HG02678 (cell line): ENCODE data around the gene BDNF.

ENCODE experiments used
- ATAC-seq: cut with Tn5 transposase; IDR thresholded peaks from one replicate; pipeline ENCODE4 v1.9.1; 2021; ENCODE audit warnings: mild to moderate bottlenecking, moderate library complexity; ENCODE audit not compliant: unreplicated experiment

BDNF gene

GRCh38 chr11:27626938-27627586, 73.2 kb downstream of the BDNF start:
- ATAC-seq = no peak

DNA sequence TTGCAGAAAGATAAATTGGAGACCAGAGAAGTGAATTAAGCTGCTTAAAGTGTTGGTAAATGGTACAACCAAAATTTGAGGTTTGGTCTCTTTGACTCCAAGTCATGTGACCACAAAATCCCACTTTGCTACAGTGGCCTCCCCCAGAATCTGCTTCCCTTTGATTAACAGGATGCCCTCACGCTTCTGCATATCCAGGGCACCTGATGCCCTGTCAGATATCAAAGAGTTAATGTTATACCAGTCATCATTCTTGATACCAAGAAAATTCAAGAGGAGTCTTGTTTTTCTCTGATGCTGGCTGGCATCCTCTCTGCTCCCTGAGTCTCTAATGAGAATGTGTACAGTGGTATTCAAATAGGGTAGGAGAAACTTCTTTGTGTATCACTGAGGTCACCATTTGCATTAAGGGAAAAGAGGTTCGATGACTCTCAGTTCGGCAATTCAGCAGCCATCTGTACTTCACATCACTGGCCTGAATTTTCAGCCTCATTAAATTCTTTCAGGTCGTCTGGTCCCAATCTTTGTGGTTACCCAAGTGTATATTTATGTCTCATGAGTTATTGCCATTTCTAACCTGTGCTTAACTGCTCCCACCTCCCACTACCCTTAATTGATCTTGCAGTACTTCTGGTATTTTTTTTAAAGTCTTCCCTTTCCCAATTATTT, 73.9 kb downstream of the BDNF start:
- no peak for ATAC-seq

- no peak for ATAC-seq
Measured at GRCh38 chr11:27625347-27625912, 74.8 kb downstream of the BDNF start.

DNA sequence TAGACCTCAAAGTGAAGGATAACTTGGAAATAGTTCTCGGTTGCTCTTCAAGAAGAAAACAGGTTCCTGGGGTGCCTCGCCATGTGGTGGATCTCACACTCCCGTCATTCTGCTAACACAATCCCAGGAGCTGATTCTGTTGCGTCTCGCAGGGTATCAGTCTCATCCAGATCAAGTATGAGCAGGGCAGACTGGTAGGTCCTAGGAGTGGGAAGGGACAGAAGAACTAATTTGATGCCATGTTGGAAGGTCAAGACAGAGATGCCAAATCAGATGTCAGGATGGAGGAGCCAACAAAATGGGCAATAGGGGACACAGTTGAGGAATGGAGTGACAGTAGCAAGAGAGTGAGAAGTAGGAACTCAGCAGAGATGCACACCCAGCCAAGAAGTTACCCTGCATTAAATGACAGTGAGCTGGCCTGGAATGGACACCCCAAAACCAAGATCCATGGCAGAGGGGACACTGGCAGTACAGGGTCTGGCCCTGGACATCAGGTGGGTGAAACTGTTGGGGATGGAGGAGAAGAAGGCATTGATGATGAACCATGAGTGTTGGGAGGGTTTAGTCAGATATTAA, 76.2 kb downstream of the BDNF start:
- ATAC-seq = no peak

- no peak for ATAC-seq
Measured at GRCh38 chr11:27622541-27623300, 77.5 kb downstream of the BDNF start.

DNA sequence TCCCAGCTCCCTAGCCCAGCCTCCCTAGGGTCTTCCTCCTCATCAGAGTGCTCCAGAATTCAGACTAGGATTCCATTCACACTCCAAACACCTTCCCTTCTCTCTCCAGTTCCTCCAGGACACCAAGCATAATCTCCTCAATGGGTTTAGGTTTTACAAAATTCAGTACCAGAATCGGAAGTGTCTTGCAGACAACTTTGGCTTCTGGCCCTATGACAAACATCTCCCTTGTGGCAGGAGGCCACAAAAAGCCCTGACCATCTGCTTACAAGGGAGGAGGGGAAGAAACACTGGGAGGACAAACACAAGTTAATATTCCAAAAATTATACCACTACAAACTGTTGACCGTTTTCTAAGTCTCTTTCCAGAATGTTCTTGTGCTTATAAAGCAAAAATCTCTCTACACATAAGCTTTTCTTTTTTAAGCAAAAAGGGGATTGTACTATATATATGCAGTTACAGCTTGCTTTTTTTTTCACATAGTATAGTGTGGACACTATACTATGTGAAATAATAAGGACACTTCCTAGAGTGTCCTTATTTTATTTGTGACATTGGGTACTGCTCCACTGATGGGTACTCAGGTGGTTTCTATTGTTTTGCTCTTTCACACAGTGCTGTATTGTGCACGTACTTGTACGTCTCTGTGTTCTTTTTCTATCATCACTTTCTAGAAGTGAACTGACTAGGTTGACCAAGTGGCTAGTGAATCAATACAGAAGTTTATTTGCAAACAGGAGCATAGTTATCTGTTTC, 78.7 kb downstream of the BDNF start:
- ATAC-seq = no peak

DNA sequence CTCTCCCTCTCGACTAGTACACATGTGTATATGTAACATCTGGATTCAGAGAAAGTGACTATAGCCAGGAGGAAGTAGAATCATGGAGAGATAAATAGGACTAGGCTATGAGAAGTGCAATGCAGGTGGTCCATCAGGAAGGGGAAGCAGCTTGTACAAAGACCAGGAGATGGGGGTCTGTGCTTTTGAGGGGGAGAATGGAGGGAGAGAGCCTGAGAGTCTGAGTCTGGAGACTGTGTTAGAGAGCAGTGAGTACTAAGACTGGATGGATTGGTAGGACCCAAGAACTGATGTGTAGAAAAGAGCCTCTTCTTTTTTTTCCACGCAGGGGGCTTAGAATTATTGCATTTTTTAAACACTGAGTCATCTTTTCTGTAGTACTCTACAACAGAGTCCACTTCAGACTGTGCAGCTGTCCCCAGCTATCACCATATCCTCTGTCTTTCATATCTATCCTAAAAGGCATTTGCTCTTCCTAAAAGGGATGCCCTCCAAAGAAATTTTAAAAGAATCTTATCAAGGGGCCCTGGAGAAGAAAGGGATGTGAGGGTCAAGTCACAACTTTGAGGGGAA, 80.4 kb downstream of the BDNF start:
- no peak for ATAC-seq

- no peak for ATAC-seq
Measured at GRCh38 chr11:27619039-27619574, 81.1 kb downstream of the BDNF start.

DNA sequence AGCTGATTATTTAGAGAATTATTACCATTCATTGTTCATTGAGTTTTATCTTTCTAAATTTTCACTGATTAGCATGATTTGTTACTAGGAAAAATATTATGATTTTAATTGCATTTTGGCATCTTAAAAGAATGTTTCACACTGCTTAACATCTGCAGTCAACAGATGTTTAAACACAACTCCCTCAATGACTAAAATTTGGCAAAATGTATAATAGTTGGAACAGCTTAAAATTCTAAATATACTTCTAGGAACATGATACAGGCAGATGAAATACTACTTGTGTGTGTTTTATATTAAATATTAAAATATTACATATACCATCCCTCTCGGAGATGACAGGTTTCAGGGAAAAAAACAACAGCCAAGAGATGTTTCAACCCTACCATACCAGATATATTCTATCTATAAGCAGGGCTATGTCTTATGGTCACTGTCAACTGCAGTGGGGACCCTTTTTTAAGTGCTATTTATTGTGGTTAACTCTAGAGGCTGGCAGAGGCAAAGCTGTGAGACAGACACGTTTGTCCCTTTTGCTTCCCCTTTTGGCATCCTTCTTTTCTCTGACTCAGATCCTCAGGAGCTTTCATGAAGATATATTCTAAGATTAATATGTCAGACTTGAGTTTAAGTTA, 81.9 kb downstream of the BDNF start:
- no peak for ATAC-seq

GRCh38 chr11:27616711-27617110, 83.5 kb downstream of the BDNF start:
- no peak for ATAC-seq

DNA sequence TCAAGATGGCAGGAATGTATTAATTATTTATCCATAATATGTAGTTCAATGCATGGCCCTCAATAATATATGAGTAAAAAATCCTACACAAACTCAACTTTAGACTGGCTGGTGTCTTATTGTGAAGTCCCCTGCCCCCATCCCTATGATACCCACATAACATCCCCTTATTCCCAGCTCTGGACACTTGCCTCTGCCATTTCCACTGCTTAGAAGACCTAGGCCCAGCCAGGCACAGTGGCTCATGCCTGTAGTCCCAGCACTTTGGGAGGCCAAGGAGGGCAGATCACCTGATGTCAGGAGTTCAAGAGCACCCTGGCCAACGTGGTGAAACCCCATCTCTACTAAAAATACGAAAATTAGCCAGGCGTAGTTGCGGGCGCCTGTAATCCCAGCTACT, 84.4 kb downstream of the BDNF start:
- no peak for ATAC-seq

- ATAC-seq = no peak
Measured at GRCh38 chr11:27614092-27614491, 86.2 kb downstream of the BDNF start.

- ATAC-seq = no peak
Measured at GRCh38 chr11:27612932-27613880, 87.0 kb downstream of the BDNF start.

- no peak for ATAC-seq
Measured at GRCh38 chr11:27611947-27612455, 88.3 kb downstream of the BDNF start.

DNA sequence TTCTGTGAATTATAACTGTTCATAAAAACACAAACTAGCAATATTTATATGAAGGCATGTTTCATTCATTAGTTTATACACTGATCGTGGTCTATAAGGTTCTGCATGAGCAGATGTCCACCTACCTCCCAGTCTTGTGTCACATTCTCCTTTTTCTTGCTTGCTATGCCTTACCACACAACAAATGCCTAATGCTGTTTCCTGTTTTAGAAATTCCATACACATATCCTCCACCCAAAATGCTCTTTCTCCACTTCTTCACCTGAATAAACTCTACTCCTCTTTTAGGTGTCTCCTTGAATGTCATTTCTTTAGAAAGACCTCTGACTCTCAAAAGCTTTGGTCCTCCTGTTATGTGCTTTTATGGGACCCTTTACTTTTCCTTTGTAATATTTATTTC, 88.9 kb downstream of the BDNF start:
- no peak for ATAC-seq

DNA sequence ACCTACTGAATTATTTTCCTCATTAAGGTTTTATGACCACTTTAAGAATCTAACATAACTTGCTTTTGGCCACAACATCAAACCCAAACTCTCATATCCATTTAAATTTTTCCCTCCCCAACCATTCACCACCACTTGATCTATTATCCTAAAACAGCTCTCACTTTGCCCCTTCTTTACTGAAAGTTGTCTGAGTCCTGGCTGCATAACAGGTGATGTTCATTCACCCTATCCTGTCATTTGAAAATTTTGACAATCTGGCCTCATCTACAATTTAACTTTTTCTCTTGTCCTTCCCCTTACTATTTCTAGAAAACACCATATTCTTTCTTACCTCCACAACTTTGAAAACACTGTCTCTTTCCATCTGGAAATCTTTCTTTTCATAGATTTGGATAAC, 89.3 kb downstream of the BDNF start:
- ATAC-seq = no peak

- no peak for ATAC-seq
Measured at GRCh38 chr11:27610280-27610679, 90.0 kb downstream of the BDNF start.

DNA sequence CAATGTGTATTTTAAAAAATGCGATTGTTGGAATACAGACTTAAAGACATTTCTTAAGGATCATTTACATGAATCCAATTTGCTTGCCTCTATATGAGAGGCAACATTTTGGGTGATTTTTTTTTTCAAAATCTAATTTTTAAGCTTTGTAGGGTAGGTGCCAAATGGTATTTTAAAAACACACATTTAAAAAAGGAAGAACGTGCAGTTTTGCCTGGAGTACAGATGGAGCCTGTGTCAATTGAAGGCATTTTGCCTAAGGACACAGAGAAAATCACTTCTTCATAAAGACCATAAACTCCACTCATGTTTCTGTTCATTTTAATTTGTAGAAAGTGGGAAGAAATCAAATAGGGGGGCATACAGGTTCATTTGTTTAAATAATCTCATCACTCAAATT, 91.3 kb downstream of the BDNF start:
- ATAC-seq = no peak
